CD14-positive monocyte (primary cell): ENCODE results near the gene TJP3. TPM values are rescaled to one million over a fixed set of nuclear protein-coding genes. Genes with fewer than 3 reads are reported as not detected.

Experiments used
- DNase-seq, 3 donors: peaks; one replicate each; pipeline ENCODE4 v3.0.0-alpha.2; 2011 to 2022
- H2AFZ ChIP-seq: 2 replicates; pipeline ENCODE4 v1.6.0; 2012; ENCODE audit warnings: mild to moderate bottlenecking, low read depth, low read length, inconsistent platforms; ENCODE audit not compliant: insufficient read depth, poor library complexity, severe bottlenecking
- H3K27ac ChIP-seq, 2 donors: 1 replicate in 1 of 2; 2 replicates in 1 of 2; pipeline ENCODE4 v1.5.1; 2012 to 2013; ENCODE audit warnings: low read length in 2 of 2, control low read depth in 1 of 2, inconsistent platforms in 1 of 2, low read depth in 1 of 2, mild to moderate bottlenecking in 1 of 2
- H3K27me3 ChIP-seq, 2 donors: one replicate each; pipeline versions ENCODE4 v1.6.0 to v1.6.1; 2011 to 2013; ENCODE audit warnings: low read length in 2 of 2; ENCODE audit not compliant: control insufficient read depth in 2 of 2, insufficient read depth in 2 of 2
- H3K36me3 ChIP-seq, 2 donors: replicated peaks in 1 of 2; 1 replicate in 1 of 2; 2 replicates in 1 of 2; pipeline versions ENCODE4 v1.5.1 to v1.6.1; 2012 to 2013; ENCODE audit warnings: low read length in 2 of 2, control low read depth in 1 of 2, inconsistent platforms in 1 of 2, mild to moderate bottlenecking in 1 of 2; ENCODE audit not compliant: insufficient read depth in 2 of 2, control insufficient read depth in 1 of 2
- H3K4me1 ChIP-seq, 2 donors: 1 replicate in 1 of 2; 2 replicates in 1 of 2; pipeline versions ENCODE4 v1.5.1 to v1.6.1; 2012 to 2013; ENCODE audit warnings: low read length in 2 of 2, control low read depth in 1 of 2, inconsistent platforms in 1 of 2, mild to moderate bottlenecking in 1 of 2, moderate library complexity in 1 of 2; ENCODE audit not compliant: insufficient read depth in 2 of 2, control insufficient read depth in 1 of 2
- H3K4me2 ChIP-seq: replicated peaks from 2 replicates; pipeline ENCODE3; 2012; ENCODE audit warnings: low read length, moderate library complexity, mild to moderate bottlenecking; ENCODE audit not compliant: poor library complexity, severe bottlenecking; ENCODE audit errors: extremely low read depth
- H3K4me3 ChIP-seq, 3 experiments: fragments of 200-600 bp in 1 of 3; sonication (generic) in 1 of 3; replicated peaks in 1 of 3; 1 replicate in 2 of 3; 2 replicates in 1 of 3; pipeline ENCODE4 v1.5.1; 2011 to 2013; ENCODE audit warnings: low read length in 3 of 3, mild to moderate bottlenecking in 3 of 3, control low read depth in 2 of 3, low read depth in 2 of 3, inconsistent platforms in 1 of 3, moderate library complexity in 1 of 3
- H3K79me2 ChIP-seq: 2 replicates; pipeline ENCODE4 v1.6.0; 2012; ENCODE audit warnings: mild to moderate bottlenecking, control low read depth, inconsistent platforms, low read length, moderate library complexity; ENCODE audit not compliant: insufficient read depth
- H3K9ac ChIP-seq: 2 replicates; pipeline ENCODE4 v1.6.0; 2017; ENCODE audit warnings: low read length, mild to moderate bottlenecking; ENCODE audit not compliant: insufficient read depth, poor library complexity, severe bottlenecking
- H3K9me3 ChIP-seq, 2 donors: replicated peaks in 1 of 2; 1 replicate in 1 of 2; 2 replicates in 1 of 2; pipeline versions ENCODE4 v1.5.1 to v1.6.1; 2012 to 2013; ENCODE audit warnings: low read length in 2 of 2, control low read depth in 1 of 2; ENCODE audit not compliant: control insufficient read depth in 1 of 2, insufficient read depth in 1 of 2
- H4K20me1 ChIP-seq: 2 replicates; pipeline ENCODE4 v1.6.0; 2012; ENCODE audit warnings: mild to moderate bottlenecking, low read length, control low read depth, moderate library complexity; ENCODE audit not compliant: insufficient read depth
- H3K27ac Mint-ChIP-seq, 7 donors: one replicate each; pipeline ENCODE4 v1.8.0; 2020; ENCODE audit warnings: mild to moderate bottlenecking in 7 of 7, mixed read lengths in 7 of 7, moderate library complexity in 6 of 7, inconsistent platforms in 2 of 7
- H3K27me3 Mint-ChIP-seq, 3 donors: one replicate each; pipeline ENCODE4 v1.8.0; 2021 to 2022; ENCODE audit warnings: low read depth in 3 of 3, mild to moderate bottlenecking in 3 of 3, mixed read lengths in 3 of 3, moderate library complexity in 3 of 3, inconsistent platforms in 1 of 3
- H3K36me3 Mint-ChIP-seq, 2 donors: one replicate each; pipeline ENCODE4 v1.8.0; 2020; ENCODE audit warnings: mixed read lengths in 2 of 2, inconsistent platforms in 1 of 2, mild to moderate bottlenecking in 1 of 2
- H3K4me1 Mint-ChIP-seq: one replicate; pipeline ENCODE4 v1.8.0; 2020; ENCODE audit warnings: mild to moderate bottlenecking, mixed read lengths
- H3K4me3 Mint-ChIP-seq, 2 donors: one replicate each; pipeline ENCODE4 v1.8.0; 2020; ENCODE audit warnings: mild to moderate bottlenecking in 2 of 2, mixed read lengths in 2 of 2, moderate library complexity in 1 of 2
- H3K9me3 Mint-ChIP-seq, 7 donors: one replicate each; pipeline ENCODE4 v1.8.0; 2020 to 2022; ENCODE audit warnings: mixed read lengths in 7 of 7, mild to moderate bottlenecking in 6 of 7, moderate library complexity in 6 of 7, inconsistent platforms in 2 of 7
- CTCF ChIP-seq: fragments of 200-600 bp; IDR thresholded peaks from one replicate; pipeline ENCODE4 v1.8.0; 2022; ENCODE audit warnings: antibody characterized with exemption, mild to moderate bottlenecking
- WGBS: methylation state at CpG from one replicate; pipeline ENCODE4 v1.1.5; 2013; ENCODE audit warnings: missing lambda C conversion rate; ENCODE audit not compliant: insufficient coverage; 5-methylcytosine and 5-hydroxymethylcytosine counted together
- intact Hi-C, 2 donors: fragments of 100-400 bp; cut with micrococcal nuclease; formaldehyde crosslinking; loops; one replicate each; pipeline versions ENCODE4 v1.15.0 to v1.15.1; 2023
- polyA plus RNA-seq, 3 donors: library from polyadenylated mRNA; depleted of rRNA in 1 of 3; unstranded in 2 of 3; stranded (reverse) in 1 of 3; fragments of 300-500 nt in 2 of 3; fragments of >200 nt in 1 of 3; fragmentation: Illumina TruSeq in 2 of 3; gene quantifications; 1 replicate in 2 of 3; 2 replicates in 1 of 3; pipeline ENCODE4 v1.2.3, GENCODE V29; 2012 to 2021

Gene TJP3
- polyA plus RNA-seq, 3 donors = 0.01 TPM; not detected in 2

GRCh38 chr19:3671680-3672574 is 36.3 kb upstream of the TJP3 start:
- H3K9me3 Mint-ChIP-seq = peaks cover 0 to 6% (median 0%) of the 10 kb centered on the region in 7 donors
- no peak overlapping the region for H3K27ac ChIP-seq
- H3K9ac ChIP-seq = peak overlapping the region; percentile 60
- WGBS = 13% methylated on average over 34 of the region's 40 CpGs
- peaks cover 13 to 29% (median 21%) of the 10 kb centered on the region in 3 donors for H3K27me3 Mint-ChIP-seq
- peaks cover 17% of the 10 kb centered on the region for H3K79me2 ChIP-seq
- peak; percentile 6 to 36 (median 15) for DNase-seq
- H3K27ac Mint-ChIP-seq = peak overlapping the region in 1 of 7 donors; percentile 37
- no peaks in the 10 kb centered on the region for H3K9me3 ChIP-seq
- peak overlapping the region; percentile 65 for H3K4me2 ChIP-seq
- peaks cover 98% of the 10 kb centered on the region for H4K20me1 ChIP-seq
- H3K4me1 ChIP-seq = peaks cover 25% of the 10 kb centered on the region in 2 donors
- H3K4me1 Mint-ChIP-seq = peaks cover 24% of the 10 kb centered on the region
- peak overlapping the region in 1 of 3 experiments; percentile 49 for H3K4me3 ChIP-seq
- no peak overlapping the region for H2AFZ ChIP-seq
- peaks cover 3 to 18% of the 10 kb centered on the region in 2 donors for H3K27me3 ChIP-seq
- intact Hi-C loops = no loop called here
- H3K36me3 Mint-ChIP-seq = peaks cover 27 to 41% of the 10 kb centered on the region in 2 donors
- H3K36me3 ChIP-seq = peaks cover 1 to 18% of the 10 kb centered on the region in 2 donors
- TF ChIP-seq CTCF = no peak
- H3K4me3 Mint-ChIP-seq = peak overlapping the region; percentile 65 to 76

GRCh38 chr19:3672575-3672948 is 35.6 kb upstream of the TJP3 start:
- no peak for TF ChIP-seq CTCF
- DNase-seq = no peak
- Histone ChIP-seq H3K36me3 (peaks cover 0 to 16% of the 10 kb centered on the region in 2 donors), H3K4me3 (no peak overlapping the region), H3K9ac (peak overlapping the region; percentile 60), H3K4me1 (peaks cover 28 to 30% of the 10 kb centered on the region in 2 donors), H3K27ac (no peak overlapping the region), H4K20me1 (peaks cover 98% of the 10 kb centered on the region), H3K79me2 (peaks cover 17% of the 10 kb centered on the region), H3K27me3 (peaks cover 3 to 18% of the 10 kb centered on the region in 2 donors), H3K9me3 (no peaks in the 10 kb centered on the region), H3K4me2 (peak overlapping the region; percentile 65), H2AFZ (no peak overlapping the region)
- Mint-ChIP-seq H3K27me3 (peaks cover 13 to 29% (median 20%) of the 10 kb centered on the region in 3 donors), H3K4me1 (peaks cover 31% of the 10 kb centered on the region), H3K4me3 (peak overlapping the region in 1 of 2 donors; percentile 76), H3K27ac (no peak overlapping the region), H3K9me3 (peaks cover 0 to 6% (median 0%) of the 10 kb centered on the region in 7 donors), H3K36me3 (peaks cover 23 to 37% of the 10 kb centered on the region in 2 donors)
- WGBS = 90% methylated on average over 6 of the region's 8 CpGs
- intact Hi-C loops = no loop called here
